GM12801 (cell line): ENCODE results near the gene ARL5B.

ENCODE experiments used
- TF ChIP-seq, protein P1 (sequence below): IDR thresholded peaks from one replicate; pipeline ENCODE4 v1.5.1; 2011; ENCODE audit warnings: control low read depth; ENCODE audit not compliant: insufficient read length; ENCODE audit errors: extremely low read depth

Gene ARL5B

DNA sequence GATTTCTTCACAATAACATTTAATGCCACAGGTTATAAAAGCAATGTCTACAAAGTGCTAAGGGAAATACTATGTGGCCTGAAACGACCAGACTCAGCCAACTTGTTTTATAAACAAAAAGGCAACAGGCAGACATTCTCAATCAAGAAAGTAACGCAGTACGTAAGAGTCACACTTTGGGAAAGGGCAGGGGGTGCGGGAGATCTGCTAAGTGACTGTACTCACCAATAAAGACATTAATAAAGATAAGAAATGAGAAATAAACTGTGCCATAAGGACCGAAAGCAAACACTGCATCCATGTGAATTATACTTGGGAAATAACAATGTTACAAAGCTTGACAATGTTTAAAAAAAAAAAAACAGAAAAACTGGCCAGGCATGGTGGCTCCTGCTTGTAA lies 33.3 kb upstream of the ARL5B start:
- TF ChIP-seq, protein P1, sequence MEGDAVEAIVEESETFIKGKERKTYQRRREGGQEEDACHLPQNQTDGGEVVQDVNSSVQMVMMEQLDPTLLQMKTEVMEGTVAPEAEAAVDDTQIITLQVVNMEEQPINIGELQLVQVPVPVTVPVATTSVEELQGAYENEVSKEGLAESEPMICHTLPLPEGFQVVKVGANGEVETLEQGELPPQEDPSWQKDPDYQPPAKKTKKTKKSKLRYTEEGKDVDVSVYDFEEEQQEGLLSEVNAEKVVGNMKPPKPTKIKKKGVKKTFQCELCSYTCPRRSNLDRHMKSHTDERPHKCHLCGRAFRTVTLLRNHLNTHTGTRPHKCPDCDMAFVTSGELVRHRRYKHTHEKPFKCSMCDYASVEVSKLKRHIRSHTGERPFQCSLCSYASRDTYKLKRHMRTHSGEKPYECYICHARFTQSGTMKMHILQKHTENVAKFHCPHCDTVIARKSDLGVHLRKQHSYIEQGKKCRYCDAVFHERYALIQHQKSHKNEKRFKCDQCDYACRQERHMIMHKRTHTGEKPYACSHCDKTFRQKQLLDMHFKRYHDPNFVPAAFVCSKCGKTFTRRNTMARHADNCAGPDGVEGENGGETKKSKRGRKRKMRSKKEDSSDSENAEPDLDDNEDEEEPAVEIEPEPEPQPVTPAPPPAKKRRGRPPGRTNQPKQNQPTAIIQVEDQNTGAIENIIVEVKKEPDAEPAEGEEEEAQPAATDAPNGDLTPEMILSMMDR: no peak

DNA sequence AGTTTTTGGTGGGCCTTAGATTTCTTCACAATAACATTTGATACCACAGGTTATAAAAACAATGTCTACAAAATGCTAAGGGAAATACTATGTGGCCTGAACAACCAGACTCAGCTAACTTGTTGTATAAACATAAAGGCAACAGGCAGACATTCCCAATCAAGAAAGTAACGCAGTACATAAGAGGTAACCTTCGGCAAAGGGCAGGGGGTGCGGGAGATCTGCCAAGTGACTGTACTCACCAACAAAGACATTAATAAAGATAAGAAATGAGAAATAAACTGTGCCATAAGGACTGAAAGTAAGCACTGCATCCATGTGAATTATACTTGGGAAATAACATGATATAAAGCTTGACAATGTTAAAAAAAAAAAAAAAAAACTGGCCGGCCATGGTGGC lies 23.2 kb upstream of the ARL5B start:
- TF ChIP-seq, protein P1: no peak

DNA sequence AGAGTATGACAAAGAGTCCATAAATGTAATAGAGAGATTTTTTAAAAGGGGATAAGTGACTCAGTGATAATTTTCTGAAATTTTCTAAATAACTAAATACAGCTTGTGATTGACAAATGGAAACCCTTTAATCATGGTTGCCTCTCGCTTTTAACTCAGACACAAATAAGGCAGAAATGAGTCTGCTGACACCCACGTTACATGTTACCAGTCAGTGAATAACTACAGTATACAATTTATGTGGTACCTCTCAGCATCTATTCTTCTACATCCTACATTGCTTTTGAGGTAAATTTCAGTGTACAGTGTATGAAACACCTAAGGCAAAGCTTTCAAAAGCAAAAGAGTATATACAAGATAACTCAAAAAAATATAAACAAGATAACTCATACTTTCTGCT lies 12.1 kb upstream of the ARL5B start:
- TF ChIP-seq, protein P1: no peak

DNA sequence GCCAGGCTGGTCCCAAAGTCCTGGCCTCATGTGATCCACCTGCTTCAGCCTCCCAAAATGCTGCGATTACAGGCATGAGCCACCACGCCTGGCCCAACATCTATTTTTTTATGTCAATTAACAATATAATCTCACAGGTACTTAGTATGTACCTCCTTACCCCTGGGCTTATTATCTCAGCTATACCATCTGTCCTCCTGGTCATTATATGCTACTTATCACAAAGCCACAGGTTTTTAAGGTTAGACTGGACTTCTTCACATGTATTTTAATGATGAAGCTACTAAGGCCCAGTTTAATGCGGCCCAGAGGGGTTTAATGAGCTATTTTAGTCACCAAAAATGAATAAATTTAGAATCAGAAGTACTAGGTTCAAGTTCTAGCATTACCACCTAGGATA lies 11.3 kb upstream of the ARL5B start:
- TF ChIP-seq, protein P1: no peak

DNA sequence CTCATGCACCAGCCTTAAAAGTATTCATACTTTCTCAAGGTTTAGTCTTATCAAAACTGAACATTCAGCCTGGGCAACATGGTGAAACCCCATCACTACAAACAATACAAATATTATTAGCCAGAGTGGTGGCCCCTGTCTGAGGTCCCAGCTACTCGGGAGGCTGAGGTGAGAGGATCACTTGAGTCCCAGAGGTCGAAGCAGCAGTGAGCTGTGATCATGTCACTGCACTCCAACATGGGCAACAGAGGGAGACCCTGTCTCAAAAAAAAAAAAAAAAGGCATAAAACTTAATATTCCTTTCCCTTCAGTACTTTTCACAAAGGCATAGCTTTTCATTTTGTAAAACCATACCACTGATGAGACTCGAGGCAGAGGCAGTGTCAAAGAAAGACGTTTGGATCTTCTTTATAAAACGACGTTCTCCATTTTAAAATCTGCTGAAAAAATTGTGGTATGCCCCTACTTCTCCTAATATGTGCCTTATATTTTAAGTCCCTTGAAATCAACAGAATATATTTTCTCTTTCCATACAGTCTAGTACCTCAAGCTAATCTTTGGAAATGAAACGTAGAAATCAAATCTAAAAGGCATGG lies 9.8 kb upstream of the ARL5B start:
- TF ChIP-seq, protein P1: no peak

DNA sequence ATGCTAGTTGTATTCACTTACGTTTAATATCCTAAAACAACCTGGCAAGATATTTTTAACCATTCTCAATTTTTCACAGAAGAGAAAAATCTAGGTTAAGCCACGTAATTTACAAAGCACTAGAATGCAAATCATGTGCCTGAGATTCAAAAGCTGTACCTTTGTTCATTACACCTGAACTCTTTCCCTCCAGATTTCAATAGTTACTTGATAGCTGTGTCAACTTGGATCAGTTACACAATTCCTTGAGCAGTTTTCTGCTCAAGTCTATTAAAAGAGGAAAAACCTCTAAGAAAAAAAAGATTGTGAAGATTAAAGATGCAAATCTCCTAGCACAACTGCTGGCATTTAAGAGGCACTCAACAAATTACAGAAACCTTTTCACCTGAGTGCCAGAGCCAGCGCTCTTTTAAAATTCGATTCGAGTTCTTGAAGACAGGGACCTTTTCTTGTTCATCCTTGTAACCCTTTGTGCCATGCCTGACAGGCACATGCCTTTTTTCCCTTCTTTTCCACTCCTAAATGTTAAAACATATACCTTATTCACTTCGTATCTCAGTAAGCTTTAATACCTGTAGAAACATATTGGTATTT lies 8.7 kb upstream of the ARL5B start:
- TF ChIP-seq, protein P1: no peak

DNA sequence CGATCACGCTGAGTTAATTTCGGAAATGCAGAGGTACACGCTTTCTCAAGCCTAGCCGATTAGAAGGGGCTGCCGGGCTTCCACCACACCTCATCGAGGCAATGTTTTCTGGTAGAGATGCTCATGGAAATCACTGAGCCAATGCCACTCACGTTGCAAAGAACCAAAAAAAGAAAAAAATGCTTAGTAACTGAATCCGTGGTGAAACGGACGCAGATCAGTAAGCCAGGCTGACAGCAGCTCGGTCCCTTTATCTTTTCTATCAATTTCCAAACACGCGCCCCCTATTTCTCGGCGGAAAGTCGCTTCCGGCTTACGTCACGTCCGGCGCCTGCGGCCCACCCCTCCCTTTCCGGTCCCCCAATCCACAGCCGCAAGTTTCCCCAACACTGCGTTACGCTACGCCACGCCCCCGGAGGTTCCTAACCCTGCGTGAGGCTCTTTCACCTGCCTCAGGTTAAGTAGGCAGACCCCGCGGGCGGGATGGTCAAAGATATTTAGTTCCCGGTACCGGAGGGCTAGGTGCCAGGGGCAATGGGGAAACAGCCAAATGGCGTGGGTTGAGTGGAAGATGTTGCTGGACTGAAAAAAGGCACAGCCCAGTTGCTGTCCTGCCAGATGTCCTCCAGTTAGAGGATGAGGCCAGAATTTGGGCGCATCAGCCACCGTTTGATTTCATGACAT lies 7.8 kb upstream of the ARL5B start, which contains the start of gene NSUN6:
NSUN6 (minus strand) TSS at position 264 of the 684 bp plus-strand sequence. CDS start 384 bp downstream, outside the sequence.
- TF ChIP-seq, protein P1: no peak
